ENCODE data around the gene HSBP1L1.

DNA sequence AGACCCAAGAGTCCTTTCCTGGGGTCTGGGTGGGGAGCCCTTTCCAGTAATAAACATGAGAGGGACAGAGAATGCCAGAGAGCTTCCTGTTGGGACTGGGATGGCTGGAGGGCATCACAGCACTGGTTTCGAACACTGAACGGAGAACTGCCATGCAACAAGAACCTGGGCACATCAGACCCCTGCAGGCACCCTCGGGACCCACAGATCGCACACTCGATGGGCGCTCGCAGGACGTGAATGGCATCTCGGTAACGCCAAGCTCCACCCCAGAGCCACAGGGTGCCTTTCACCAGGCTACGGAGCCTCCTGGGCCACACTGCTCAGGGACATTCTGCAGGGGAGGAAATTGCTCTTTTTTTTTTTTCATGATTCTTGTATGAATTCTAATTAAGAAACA is 38.1 kb upstream of the HSBP1L1 start:
- no peak for TF ChIP-seq POLR2A (IDR thresholded peaks at IDR 0.05; ENCODE audit: low read length)
- no peak for TF ChIP-seq GATA1 (IDR thresholded peaks at IDR 0.05; ENCODE audit: low read depth, low read length)
